NOMO-1 treated with DMSO at 0.1 percent for 48 hours (cell line): ENCODE data around the gene PYROXD2.
A peak's percentile ranks its signal among the peaks of the same experiment; 100 is the strongest.

Experiments used
- DNase-seq: peaks from one replicate; lab custom pipeline; 2025; ENCODE audit not compliant: unreplicated experiment; lab: John Stamatoyannopoulos, UW

PYROXD2 gene

GRCh38 chr10:98414932-98415730, at the start of gene PYROXD2:
Gene PYROXD2 (minus strand): TSS chr10:98415182. CDS start chr10:98415135, 47 bp downstream.
- no peak for DNase-seq

DNA sequence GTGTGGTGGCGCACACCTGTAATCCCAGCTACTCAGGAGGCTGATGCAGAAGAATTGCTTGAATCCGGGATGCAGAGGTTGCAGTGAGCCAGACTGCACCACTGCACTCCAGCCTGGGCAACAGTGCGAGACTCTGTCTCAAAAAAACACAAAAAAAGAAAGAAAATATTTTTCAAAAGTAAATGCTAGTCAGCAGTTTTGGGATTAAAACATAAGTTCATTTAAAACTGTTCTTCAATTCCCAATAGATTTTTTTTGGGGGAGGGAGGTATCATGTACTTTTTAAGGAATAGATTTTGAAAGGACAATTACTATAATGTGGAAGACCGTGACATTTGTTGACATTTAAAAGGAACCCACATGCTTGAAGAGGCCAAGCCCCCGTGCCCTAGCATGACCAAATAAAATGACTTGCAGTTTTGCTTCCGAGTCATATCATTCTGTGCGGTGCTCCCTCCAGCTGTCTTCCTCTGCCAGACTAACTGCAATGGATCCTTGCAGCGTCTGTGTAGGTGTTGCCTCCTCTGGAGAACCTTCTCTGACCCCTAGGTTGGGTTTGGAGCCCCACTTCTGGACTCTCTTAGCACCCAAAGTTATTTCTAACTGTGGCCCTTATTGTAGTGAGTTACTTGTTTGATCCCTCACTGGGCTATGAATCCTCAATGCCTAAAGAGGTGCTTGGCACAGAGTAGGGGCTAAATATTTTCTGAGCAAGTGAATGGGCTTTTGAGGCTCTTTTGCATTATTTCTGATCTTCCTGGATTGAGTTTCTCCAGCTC, 49.2 kb upstream of the PYROXD2 start:
- DNase-seq, result no peak

DNA sequence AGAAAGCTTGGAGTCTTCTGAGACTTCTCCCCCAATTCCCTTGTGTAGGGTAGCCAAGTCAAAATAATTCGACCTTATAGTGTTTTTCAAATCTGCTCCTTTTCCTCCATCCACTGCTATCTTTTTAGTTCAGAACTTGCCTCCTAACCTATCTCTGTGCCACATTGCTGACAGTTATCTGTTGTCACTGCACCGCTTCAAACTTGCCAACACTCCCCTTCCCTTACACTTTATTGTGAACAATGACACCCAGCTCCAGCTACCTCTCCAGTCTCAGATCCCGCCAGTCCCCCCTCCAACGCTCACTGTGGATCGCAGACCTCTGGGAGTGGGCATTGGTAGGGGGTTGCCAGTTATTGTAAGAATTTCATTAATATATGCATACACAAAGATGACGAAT, 48.0 kb upstream of the PYROXD2 start:
- no peak for DNase-seq

DNA sequence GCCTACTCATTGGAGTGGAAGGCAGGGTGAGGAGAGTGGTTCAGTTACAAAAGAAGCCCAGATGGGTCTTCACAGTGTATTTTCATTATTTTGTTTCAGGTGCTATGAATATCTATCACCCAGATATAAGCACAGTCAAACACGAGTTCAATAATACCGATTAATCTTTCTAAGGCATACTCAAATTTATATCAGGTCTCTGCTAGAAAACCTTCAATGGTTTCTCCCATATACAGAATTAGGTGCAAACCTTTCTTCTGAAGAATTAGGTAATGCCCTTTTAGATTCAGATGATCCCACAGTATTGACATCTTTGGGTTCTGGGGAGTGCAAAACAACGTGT, 46.5 kb upstream of the PYROXD2 start:
- DNase-seq, result no peak

DNA sequence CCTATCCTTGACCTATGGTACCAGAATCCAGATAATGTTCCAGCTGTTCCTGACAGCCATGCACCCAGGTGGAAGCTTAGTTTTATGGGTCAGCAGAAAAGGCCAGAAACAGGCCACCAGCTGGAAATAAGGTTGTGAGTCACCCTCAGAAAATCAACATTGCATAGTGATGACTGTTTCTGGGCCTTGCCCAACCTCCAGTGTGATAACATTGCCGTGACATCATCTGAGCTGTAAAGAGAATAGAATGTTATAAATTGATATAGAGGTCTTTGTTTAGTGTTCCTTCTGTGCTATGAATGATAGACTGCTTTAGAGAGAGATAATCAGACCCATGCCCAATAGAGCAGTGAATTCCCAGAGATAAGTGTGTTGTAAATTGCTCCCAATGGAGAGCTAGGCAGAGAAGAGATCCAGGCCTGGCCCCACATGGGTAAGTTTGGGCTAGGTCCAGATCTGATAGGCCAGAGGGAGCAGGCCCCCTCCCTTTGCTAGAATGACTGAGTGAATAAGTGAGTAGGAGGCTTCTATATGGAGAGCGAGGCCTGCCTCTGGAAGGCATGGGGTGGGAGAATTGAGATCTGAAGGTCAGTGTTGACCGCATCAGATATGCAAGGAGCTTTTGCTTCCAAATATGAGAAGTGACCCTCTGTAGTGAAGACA, 46.0 kb upstream of the PYROXD2 start:
- DNase-seq, result no peak

GRCh38 chr10:98458809-98459784, 44.1 kb upstream of the PYROXD2 start:
- no peak for DNase-seq

GRCh38 chr10:98457721-98458120, 42.7 kb upstream of the PYROXD2 start:
- no peak for DNase-seq

DNA sequence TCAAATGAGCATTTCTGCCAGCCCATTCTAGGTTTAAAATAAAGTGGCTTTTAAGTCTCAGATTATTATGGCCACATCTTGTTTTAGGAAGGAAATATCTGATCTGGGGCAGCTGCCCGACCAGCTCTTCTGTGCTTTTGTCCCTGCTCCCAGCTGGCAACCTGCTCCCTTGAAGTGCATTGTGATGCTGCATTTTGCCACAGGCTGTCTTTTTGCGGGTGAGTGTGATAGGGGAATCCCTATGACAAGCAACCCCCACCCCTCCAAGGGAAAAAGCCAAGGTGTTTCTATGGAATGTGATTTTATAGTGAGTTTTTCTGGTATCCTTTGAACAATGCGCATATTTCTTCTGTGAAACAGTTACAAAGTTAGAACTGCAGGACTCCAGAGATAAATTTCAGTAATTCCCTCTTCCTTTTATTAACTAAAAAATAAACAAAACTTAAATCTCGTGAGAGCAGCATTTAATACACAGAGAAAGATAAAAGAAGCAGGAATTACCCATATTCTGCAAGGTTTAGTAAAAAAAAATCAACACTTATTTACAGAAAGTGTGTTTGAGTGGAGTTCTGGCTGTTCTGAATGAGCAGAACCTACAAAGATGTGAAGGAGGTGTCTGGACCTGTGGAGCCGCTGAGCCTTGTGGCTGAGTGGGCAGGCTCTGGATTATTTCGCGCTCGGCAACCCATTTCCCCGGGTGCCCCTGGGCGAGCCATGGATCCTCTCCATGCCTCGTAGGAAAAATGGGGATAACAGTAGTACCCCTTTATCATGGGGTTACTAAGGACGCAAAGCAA, 41.9 kb upstream of the PYROXD2 start:
- DNase-seq, result no peak

DNA sequence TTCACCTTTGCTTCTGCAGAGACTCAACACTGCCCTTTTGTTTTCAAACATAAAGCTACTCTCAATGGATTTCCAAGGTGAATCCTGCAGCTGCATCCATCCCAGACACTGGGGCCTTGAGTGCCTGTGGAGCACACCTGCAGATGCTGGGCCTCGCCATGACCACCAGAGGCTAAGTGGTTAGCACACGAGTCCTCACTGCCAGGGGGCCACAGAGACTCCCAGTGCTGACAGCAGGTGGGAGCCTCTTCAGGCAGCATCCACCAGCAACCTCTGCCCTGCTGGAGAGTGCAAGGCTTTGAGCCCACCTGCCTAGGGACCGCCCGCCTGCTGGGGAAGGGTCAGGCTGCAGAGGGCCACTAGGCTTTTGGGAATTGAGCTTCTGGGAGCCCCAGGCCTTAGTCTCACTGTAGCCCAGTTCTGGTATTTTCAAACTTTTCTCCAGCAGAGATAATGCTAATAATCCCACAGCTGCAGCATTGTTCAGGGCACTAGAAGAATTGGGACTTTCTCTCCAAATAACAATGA, 41.1 kb upstream of the PYROXD2 start:
- DNase-seq, result no peak

- no peak for DNase-seq
Measured at GRCh38 chr10:98453729-98454128, 38.7 kb upstream of the PYROXD2 start.

DNA sequence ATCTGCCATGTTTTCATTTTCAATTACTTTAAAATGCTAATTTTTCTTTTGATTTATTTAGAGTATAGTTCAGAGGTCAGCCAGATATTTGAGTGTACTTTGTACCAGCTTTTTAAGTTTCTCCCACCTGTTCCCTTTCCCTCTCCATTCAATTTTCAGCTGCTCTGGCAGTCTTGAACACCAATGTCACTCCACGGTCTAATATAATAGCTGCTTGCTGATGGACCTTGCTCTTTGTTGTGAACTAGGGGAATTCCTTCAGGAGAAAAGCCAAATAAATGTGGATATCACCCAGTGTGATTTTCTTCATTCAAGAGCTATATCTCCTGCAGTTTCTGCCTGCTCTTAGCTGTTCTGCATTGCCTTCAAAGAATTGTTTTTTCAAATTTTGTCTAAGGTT, 35.6 kb upstream of the PYROXD2 start:
- DNase-seq, result no peak

- no peak for DNase-seq
Measured at GRCh38 chr10:98449287-98449686, 34.3 kb upstream of the PYROXD2 start.

DNA sequence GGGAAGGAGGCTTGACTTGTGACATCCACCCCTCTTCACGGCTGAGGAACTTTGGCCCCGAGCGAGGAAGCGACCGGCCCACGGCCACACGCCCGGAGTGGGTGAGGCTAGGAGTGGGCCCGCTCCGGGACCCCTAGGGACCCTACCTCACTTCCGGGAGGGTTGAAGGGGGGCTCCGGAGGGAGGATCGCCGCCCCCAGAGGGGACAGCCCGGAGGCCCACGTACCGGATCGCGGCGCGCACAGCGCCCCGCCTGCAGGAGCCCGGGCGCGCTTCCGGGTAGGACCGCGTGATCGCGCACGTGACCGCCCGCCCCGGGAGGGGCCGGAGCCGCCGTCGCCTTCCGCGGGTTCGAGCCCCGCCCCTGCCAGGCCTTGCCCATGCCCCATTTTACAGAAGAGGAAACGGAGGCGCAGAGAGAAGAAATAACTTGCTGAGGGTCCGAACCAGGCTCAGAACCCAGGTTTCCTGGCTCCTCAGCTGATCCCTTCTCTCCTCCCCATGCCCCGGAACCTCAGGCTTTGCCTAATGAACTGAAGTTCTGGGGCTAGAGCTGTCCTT, 31.8 kb upstream of the PYROXD2 start, which contains the start of gene HPS1:
HPS1 (minus strand) TSS at position 275 of the 561 bp plus-strand sequence. CDS start 3,695 bp downstream, outside the sequence.
- peak; percentile 56 for DNase-seq

- peak; percentile 23 for DNase-seq
Measured at GRCh38 chr10:98446151-98446660, 31.2 kb upstream of the PYROXD2 start.

DNA sequence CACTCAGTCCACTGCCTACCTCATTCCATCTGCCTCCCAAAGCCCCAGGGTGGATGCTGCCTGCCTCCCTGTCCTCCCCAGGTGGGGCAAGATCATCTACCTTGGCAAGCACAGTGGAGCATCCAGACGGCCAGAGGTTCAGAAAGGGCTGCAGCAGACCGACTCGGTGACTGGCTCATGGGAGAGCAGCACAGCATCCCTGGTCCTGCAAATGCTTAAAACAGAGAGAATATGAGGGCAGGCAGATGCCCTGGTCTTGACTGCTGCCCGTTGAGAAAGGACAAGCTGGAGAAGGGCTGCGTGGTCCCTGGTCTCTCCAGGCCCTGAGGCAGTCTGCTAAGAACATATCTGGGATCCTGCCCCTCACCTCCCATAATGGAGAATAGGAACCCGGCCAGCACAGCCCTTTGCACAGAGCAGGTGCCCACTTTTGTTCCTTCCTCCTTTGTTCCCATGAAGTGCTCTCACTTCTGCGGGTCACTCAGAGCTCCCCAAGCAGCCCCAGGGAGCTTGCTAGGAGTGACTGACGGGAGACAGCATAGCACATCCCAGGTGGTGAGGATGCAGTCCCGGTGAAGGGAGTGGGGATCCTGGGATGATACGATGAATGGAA, 30.3 kb upstream of the PYROXD2 start:
- no peak for DNase-seq

GRCh38 chr10:98444314-98445006, 29.5 kb upstream of the PYROXD2 start:
- peak; percentile 22 for DNase-seq

GRCh38 chr10:98438715-98439114, 23.7 kb upstream of the PYROXD2 start:
- no peak for DNase-seq

DNA sequence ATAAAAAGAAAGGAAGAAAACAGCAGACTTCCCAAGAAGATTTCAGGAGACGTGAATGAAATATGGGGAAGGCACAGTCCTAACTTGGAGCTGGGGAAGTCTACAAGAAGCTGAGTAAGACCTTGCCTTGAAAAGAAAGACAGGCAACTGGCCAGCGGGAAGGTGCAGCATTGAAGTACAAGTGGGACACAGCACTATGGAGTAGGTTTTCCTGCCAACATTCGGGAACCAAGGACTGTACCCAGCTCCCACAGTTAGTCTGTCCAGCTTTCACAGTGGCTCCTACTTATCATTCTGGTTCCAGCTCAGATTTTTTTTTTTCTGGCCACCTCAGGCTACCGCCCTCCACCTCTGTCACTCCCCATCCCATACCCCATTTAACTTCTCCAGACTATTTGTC, 21.7 kb upstream of the PYROXD2 start:
- DNase-seq, result no peak
